Smooth muscle cell of the umbilical artery (primary cell): ENCODE results near the gene TYR. TPM values are rescaled to one million over a fixed set of nuclear protein-coding genes. Genes with fewer than 3 reads are reported as not detected.

Source experiments
- total RNA-seq: library from RNA; depleted of rRNA; stranded (reverse); fragments of >200 nt; gene quantifications from 2 replicates; pipeline ENCODE4 v1.2.3, GENCODE V29; 2014

The TYR gene
- total RNA-seq: not detected in 2 replicates

GRCh38 chr11:89177691-89178231 lies at the start of gene TYR:
TYR (plus strand) TSS chr11:89177875; CDS start chr11:89177954, 79 bp downstream.

Other genes with a start within 250 kb of the TYR start
- gene GRM5, start 111.9 kb upstream of the TYR start, total RNA-seq: under 0.01 and 0.05 TPM in 2 replicates